Natural killer cell (primary cell): Measurements from ENCODE around the gene WDR59. TPM values are rescaled to one million over a fixed set of nuclear protein-coding genes. Genes with fewer than 3 reads are reported as not detected.

Experiments
- ATAC-seq, 3 donors: fragments of 150-1000 bp in 2 of 3; fragments of 200-7000 bp in 1 of 3; cut with Tn5 transposase; 1 replicate in 1 of 3; 2 replicates in 2 of 3; pipeline ENCODE4 v1.10.0; 2021; ENCODE audit warnings: mild to moderate bottlenecking in 2 of 3, moderate library complexity in 2 of 3
- DNase-seq, 2 donors: peaks; one replicate each; pipeline versions ENCODE4 v3.0.0 to v3.0.0-alpha.2; 2013 to 2021; ENCODE audit warnings: mixed read lengths in 1 of 2
- H3K27ac ChIP-seq: one replicate; pipeline ENCODE4 v1.5.1; 2013; ENCODE audit warnings: mild to moderate bottlenecking, low read length
- H3K27me3 ChIP-seq: one replicate; pipeline ENCODE4 v1.6.1; 2013; ENCODE audit warnings: low read length; ENCODE audit not compliant: control insufficient read depth, insufficient read depth
- H3K36me3 ChIP-seq: one replicate; pipeline ENCODE4 v1.6.1; 2013; ENCODE audit warnings: low read length; ENCODE audit not compliant: control insufficient read depth, insufficient read depth
- H3K4me1 ChIP-seq: one replicate; pipeline ENCODE4 v1.6.1; 2013; ENCODE audit warnings: low read length; ENCODE audit not compliant: control insufficient read depth, insufficient read depth
- H3K4me3 ChIP-seq: one replicate; pipeline ENCODE4 v1.5.1; 2013; ENCODE audit warnings: low read length
- H3K9me3 ChIP-seq: one replicate; pipeline ENCODE4 v1.6.1; 2013; ENCODE audit warnings: low read length; ENCODE audit not compliant: control insufficient read depth, insufficient read depth
- H3K27ac Mint-ChIP-seq, 2 donors: one replicate each; pipeline ENCODE4 v1.8.0; 2022; ENCODE audit warnings: mild to moderate bottlenecking in 2 of 2, mixed read lengths in 2 of 2, moderate library complexity in 1 of 2
- H3K27me3 Mint-ChIP-seq, 2 donors: one replicate each; pipeline ENCODE4 v1.8.0; 2022; ENCODE audit warnings: low read depth in 2 of 2, mixed read lengths in 2 of 2
- H3K36me3 Mint-ChIP-seq: one replicate; pipeline ENCODE4 v1.8.0; 2022; ENCODE audit warnings: mixed read lengths
- H3K4me1 Mint-ChIP-seq, 2 donors: one replicate each; pipeline ENCODE4 v1.8.0; 2022; ENCODE audit warnings: mixed read lengths in 2 of 2
- H3K4me3 Mint-ChIP-seq: one replicate; pipeline ENCODE4 v1.8.0; 2022; ENCODE audit warnings: mild to moderate bottlenecking, moderate library complexity, mixed read lengths
- H3K9me3 Mint-ChIP-seq, 2 donors: one replicate each; pipeline ENCODE4 v1.8.0; 2022; ENCODE audit warnings: mixed read lengths in 2 of 2
- WGBS: methylation state at CpG from one replicate; pipeline ENCODE4 v1.1.7; 2013; ENCODE audit warnings: missing lambda C conversion rate; ENCODE audit not compliant: insufficient coverage; 5-methylcytosine and 5-hydroxymethylcytosine counted together
- intact Hi-C: fragments of 100-400 bp; cut with micrococcal nuclease; formaldehyde crosslinking; loops from one replicate; pipeline ENCODE4 v1.14.2; 2022
- total RNA-seq, 4 donors: library from RNA; stranded (reverse); fragments of 120-200 nt in 1 of 4; gene quantifications; one replicate each; pipeline versions ENCODE4 v1.2.3 to v1.2.4, GENCODE V29; 2013 to 2022
- TF ChIP-seq, protein P1 (sequence below): fragments of 200-600 bp; IDR thresholded peaks from one replicate; pipeline ENCODE4 v1.8.0; 2022; ENCODE audit warnings: antibody characterized with exemption

WDR59 gene
- total RNA-seq, 3 donors from 2014 or later (not counting 1 experiment from before 2014, with no cell fraction given) = 60.5 to 83.7 (median 73.2) TPM

DNA sequence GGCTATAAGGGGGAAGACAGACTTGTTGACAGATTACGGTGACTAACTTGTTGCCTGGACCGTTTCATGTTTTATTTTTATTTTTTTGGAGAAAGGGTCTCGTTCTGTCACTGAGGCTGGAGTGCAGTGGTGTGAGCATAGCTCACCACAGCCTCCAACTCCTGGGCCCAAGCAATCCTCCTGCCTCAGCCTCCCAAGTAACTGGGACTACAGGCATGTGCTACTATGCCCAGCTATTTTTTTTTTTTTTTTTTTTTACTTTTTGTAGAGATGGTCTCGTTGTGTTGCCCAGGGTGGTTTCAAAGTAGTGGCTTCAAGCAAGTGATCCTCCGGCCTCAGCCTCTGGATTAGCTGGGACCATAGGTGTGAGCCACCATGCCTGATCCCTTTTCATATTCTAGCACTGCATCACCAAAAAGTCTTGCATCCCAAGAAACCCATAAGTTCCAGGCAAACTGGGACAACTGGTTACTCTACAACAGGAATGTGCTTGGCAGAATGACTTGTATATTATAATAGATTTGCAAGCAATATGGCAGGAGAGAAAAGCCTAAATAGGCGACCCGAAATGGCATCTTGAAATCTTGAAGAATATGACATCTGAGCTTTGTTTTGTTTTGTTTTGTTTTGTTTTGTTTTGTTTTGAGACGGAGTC lies 2.2 kb upstream of the WDR59 start:
- Histone ChIP-seq H3K36me3 (no peaks in the 10 kb centered on the region), H3K27ac (no peak overlapping the region), H3K4me3 (no peak overlapping the region), H3K4me1 (peaks cover 11% of the 10 kb centered on the region), H3K27me3 (no peaks in the 10 kb centered on the region), H3K9me3 (no peaks in the 10 kb centered on the region)
- TF ChIP-seq, protein P1, sequence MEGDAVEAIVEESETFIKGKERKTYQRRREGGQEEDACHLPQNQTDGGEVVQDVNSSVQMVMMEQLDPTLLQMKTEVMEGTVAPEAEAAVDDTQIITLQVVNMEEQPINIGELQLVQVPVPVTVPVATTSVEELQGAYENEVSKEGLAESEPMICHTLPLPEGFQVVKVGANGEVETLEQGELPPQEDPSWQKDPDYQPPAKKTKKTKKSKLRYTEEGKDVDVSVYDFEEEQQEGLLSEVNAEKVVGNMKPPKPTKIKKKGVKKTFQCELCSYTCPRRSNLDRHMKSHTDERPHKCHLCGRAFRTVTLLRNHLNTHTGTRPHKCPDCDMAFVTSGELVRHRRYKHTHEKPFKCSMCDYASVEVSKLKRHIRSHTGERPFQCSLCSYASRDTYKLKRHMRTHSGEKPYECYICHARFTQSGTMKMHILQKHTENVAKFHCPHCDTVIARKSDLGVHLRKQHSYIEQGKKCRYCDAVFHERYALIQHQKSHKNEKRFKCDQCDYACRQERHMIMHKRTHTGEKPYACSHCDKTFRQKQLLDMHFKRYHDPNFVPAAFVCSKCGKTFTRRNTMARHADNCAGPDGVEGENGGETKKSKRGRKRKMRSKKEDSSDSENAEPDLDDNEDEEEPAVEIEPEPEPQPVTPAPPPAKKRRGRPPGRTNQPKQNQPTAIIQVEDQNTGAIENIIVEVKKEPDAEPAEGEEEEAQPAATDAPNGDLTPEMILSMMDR = no peak
- Mint-ChIP-seq H3K27me3 (peaks cover 0 to 2% of the 10 kb centered on the region in 2 donors), H3K27ac (no peak overlapping the region), H3K4me1 (peaks cover 3 to 5% of the 10 kb centered on the region in 2 donors), H3K9me3 (no peaks in the 10 kb centered on the region), H3K4me3 (no peak overlapping the region), H3K36me3 (no peaks in the 10 kb centered on the region)
- intact Hi-C loops = loop anchor here (10.0 kb wide), 1 partner anchor 282 kb away; the partner anchor contains the start of gene MLKL
- ATAC-seq = no peak
- DNase-seq = no peak
- WGBS = 96% methylated on average over 8 of the region's 8 CpGs

DNA sequence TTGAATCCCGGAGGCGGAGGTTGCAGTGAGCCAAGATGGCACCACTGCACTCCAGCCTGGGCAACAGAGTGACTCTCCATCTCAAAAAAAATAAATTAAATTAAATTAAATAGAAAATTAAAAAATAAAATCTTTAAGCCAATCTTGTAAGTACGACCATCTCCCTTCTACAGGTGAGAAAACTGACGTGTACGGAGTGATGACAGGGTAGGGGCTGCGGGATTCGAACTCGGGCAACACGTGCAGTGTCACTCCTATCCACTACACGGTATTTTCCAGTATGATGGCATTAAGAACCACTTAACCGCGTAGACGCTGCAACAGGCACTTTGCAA lies 762 bp downstream of the WDR59 start:
- peaks cover 3 to 7% of the 10 kb centered on the region in 2 donors for H3K4me1 Mint-ChIP-seq
- TF ChIP-seq, protein P1 = no peak
- intact Hi-C loops = loop anchor here (10.0 kb wide), 1 partner anchor 279 kb away; the partner anchor contains the start of gene MLKL
- Histone ChIP-seq H3K27ac (no peak overlapping the region), H3K27me3 (no peaks in the 10 kb centered on the region), H3K9me3 (no peaks in the 10 kb centered on the region), H3K4me1 (peaks cover 11% of the 10 kb centered on the region), H3K4me3 (peak overlapping the region; percentile 79), H3K36me3 (no peaks in the 10 kb centered on the region)
- 34% methylated on average over 11 of the region's 13 CpGs for WGBS
- no peak for ATAC-seq
- no peaks in the 10 kb centered on the region for H3K27me3 Mint-ChIP-seq
- no peaks in the 10 kb centered on the region for H3K9me3 Mint-ChIP-seq
- no peak for DNase-seq
- no peaks in the 10 kb centered on the region for H3K36me3 Mint-ChIP-seq
- H3K27ac Mint-ChIP-seq = peak overlapping the region; percentile 79 to 82
- H3K4me3 Mint-ChIP-seq = peak overlapping the region; percentile 94

- Mint-ChIP-seq H3K36me3 (no peaks in the 10 kb centered on the region), H3K27me3 (no peaks in the 10 kb centered on the region), H3K9me3 (no peaks in the 10 kb centered on the region), H3K4me3 (no peak overlapping the region), H3K4me1 (peaks cover 3 to 7% of the 10 kb centered on the region in 2 donors), H3K27ac (no peak overlapping the region)
- Histone ChIP-seq H3K36me3 (no peaks in the 10 kb centered on the region), H3K27me3 (no peaks in the 10 kb centered on the region), H3K4me1 (peaks cover 11% of the 10 kb centered on the region), H3K9me3 (no peaks in the 10 kb centered on the region), H3K4me3 (no peak overlapping the region), H3K27ac (no peak overlapping the region)
- intact Hi-C loops = loop anchor here (10.0 kb wide), 1 partner anchor 277 kb away; the partner anchor contains the start of gene MLKL
- no CpG with 5 or more reads among the region's 1 CpG for WGBS
- DNase-seq (no peak), ATAC-seq (no peak)
- TF ChIP-seq, protein P1 = no peak
These were observed 2.7 kb downstream of the WDR59 start for GRCh38 chr16:74982256-74982655.

GRCh38 chr16:74975591-74975990 lies 9.3 kb downstream of the WDR59 start:
- no peaks in the 10 kb centered on the region for H3K4me1 ChIP-seq
- TF ChIP-seq, protein P1 = no peak
- DNase-seq (no peak), ATAC-seq (no peak)
- no peaks in the 10 kb centered on the region for H3K36me3 ChIP-seq
- no peaks in the 10 kb centered on the region for H3K27me3 ChIP-seq
- WGBS = 88% methylated on average over 3 of the region's 5 CpGs
- Mint-ChIP-seq H3K4me3 (no peak overlapping the region), H3K4me1 (no peaks in the 10 kb centered on the region), H3K27me3 (no peaks in the 10 kb centered on the region), H3K27ac (no peak overlapping the region), H3K36me3 (no peaks in the 10 kb centered on the region), H3K9me3 (no peaks in the 10 kb centered on the region)
- H3K27ac ChIP-seq = no peak overlapping the region
- no peaks in the 10 kb centered on the region for H3K9me3 ChIP-seq
- H3K4me3 ChIP-seq = no peak overlapping the region
- intact Hi-C loops = no loop called here
